ENCODE measurements around the gene RBM41.

The RBM41 gene

DNA sequence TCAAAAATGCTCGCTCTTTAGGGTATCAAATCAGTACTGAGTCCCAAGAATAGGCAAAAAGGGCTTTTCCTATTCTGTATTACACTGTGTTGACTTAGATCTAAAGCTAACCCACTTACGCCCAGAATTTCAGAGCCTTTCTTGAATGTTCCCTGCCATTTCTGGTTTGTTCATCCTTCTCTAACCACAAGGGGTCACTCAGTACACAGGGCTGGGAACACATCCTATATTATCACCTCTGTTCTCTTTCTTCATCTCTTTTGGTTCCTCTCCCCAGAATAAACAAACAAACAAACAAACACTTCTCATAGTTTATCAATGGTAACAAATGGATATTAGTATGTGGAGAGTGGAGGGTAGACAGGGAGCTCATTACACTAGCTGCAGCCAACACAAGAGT lies 93.1 kb downstream of the RBM41 start:
- DNase-seq, result no peak

- DNase-seq, result no peak
Measured at GRCh38 chrX:107014936-107015335, 103.7 kb downstream of the RBM41 start.

Data from activated T-cell treated with anti-CD3 and anti-CD28 coated beads, Interleukin-2, amount 50 U/mL, for 1 hour (primary cell).